ENCODE data around the gene POU6F1.

DNA sequence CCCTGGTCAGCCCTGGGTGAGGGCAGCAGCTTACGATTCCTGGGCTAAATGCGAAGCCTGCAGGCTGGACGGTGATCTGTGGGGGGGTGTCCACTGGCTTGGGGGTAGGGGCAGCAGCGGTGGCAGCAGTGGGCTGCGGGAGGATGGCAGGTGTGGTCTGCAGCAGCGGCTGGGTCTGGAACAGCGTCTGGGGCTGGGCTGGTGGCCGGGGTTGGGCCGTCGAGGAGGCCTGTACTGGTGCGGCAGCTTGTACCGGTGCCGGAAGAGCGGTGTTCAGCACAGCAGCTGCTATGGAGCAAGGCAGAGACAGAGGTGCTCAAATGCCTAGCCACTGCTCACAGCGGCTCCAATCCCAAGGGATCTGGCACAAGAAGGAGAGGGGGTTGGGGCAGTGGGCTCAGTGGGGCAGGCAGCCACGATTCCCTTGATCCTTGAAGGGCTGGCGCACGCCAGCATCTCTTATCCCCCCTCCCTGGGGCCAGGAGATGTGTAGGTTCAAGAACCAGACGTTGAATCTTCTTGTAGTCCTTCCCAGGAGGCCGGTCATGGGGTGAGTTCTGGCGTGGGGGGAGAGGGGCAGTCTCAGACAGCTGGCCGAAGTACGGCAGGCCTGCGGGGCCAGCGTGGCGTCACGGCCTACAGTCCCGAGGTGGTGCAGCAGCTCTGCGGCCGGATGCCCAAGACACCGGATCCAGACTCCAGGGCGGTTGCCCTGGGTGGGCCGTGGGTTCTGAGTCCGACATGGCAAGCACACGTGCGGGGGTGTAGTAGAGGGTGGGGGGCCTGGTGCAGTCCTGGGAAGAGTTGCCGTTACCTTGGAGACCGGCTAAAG lies 19.9 kb downstream of the POU6F1 start:
- TF ChIP-seq, protein P1, sequence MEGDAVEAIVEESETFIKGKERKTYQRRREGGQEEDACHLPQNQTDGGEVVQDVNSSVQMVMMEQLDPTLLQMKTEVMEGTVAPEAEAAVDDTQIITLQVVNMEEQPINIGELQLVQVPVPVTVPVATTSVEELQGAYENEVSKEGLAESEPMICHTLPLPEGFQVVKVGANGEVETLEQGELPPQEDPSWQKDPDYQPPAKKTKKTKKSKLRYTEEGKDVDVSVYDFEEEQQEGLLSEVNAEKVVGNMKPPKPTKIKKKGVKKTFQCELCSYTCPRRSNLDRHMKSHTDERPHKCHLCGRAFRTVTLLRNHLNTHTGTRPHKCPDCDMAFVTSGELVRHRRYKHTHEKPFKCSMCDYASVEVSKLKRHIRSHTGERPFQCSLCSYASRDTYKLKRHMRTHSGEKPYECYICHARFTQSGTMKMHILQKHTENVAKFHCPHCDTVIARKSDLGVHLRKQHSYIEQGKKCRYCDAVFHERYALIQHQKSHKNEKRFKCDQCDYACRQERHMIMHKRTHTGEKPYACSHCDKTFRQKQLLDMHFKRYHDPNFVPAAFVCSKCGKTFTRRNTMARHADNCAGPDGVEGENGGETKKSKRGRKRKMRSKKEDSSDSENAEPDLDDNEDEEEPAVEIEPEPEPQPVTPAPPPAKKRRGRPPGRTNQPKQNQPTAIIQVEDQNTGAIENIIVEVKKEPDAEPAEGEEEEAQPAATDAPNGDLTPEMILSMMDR (IDR thresholded peaks at IDR 0.05; ENCODE audit: insufficient read depth, low read length): no peak
- TF ChIP-seq POLR2AphosphoS5 (IDR thresholded peaks at IDR 0.05; ENCODE audit: low read depth) (no peak), SPI1 (IDR thresholded peaks at IDR 0.05; ENCODE audit: borderline replicate concordance, low read depth) (no peak)
- TF ChIP-seq, protein P2, sequence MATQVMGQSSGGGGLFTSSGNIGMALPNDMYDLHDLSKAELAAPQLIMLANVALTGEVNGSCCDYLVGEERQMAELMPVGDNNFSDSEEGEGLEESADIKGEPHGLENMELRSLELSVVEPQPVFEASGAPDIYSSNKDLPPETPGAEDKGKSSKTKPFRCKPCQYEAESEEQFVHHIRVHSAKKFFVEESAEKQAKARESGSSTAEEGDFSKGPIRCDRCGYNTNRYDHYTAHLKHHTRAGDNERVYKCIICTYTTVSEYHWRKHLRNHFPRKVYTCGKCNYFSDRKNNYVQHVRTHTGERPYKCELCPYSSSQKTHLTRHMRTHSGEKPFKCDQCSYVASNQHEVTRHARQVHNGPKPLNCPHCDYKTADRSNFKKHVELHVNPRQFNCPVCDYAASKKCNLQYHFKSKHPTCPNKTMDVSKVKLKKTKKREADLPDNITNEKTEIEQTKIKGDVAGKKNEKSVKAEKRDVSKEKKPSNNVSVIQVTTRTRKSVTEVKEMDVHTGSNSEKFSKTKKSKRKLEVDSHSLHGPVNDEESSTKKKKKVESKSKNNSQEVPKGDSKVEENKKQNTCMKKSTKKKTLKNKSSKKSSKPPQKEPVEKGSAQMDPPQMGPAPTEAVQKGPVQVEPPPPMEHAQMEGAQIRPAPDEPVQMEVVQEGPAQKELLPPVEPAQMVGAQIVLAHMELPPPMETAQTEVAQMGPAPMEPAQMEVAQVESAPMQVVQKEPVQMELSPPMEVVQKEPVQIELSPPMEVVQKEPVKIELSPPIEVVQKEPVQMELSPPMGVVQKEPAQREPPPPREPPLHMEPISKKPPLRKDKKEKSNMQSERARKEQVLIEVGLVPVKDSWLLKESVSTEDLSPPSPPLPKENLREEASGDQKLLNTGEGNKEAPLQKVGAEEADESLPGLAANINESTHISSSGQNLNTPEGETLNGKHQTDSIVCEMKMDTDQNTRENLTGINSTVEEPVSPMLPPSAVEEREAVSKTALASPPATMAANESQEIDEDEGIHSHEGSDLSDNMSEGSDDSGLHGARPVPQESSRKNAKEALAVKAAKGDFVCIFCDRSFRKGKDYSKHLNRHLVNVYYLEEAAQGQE (IDR thresholded peaks at IDR 0.05; ENCODE audit: insufficient replicate concordance, low read depth): no peak

Data from HL-60 (cell line).